22Rv1 (cell line): Measurements from ENCODE around the gene TLR9.

ENCODE experiments used
- H3K27ac ChIP-seq: fragments of 450-650 bp; 2 replicates; pipeline ENCODE4 v1.5.1; 2017
- ZFX ChIP-seq: fragments of 450-650 bp; IDR thresholded peaks from 2 replicates; pipeline ENCODE4 v1.6.1; 2017; ENCODE audit warnings: antibody characterized with exemption, borderline replicate concordance
- TF ChIP-seq, protein P1 (sequence below): fragments of 450-650 bp; IDR thresholded peaks from 2 replicates; pipeline ENCODE4 v1.5.1; 2017; ENCODE audit warnings: mild to moderate bottlenecking

Gene TLR9

DNA sequence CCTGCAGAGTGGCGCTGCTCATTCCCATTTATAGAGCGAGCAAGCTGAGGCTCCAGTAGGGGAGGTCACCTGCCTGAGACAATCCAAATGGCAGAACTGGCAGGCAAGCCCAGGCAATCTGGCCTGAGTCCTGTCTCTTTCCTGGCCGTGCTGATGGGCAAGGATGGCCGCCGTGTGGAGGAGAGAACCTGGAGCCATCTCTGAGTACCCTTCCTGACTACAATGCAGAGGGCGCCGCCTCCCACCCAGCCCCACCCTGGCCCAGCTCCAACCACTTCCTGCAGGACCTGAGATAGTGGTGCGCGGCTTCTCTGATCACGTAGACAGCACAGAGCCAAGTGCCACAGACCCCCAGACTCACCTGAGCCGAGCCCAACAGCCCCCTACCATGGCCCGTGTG lies 7.0 kb downstream of the TLR9 start:
- no peak overlapping the region for H3K27ac ChIP-seq
- TF ChIP-seq, protein P1, sequence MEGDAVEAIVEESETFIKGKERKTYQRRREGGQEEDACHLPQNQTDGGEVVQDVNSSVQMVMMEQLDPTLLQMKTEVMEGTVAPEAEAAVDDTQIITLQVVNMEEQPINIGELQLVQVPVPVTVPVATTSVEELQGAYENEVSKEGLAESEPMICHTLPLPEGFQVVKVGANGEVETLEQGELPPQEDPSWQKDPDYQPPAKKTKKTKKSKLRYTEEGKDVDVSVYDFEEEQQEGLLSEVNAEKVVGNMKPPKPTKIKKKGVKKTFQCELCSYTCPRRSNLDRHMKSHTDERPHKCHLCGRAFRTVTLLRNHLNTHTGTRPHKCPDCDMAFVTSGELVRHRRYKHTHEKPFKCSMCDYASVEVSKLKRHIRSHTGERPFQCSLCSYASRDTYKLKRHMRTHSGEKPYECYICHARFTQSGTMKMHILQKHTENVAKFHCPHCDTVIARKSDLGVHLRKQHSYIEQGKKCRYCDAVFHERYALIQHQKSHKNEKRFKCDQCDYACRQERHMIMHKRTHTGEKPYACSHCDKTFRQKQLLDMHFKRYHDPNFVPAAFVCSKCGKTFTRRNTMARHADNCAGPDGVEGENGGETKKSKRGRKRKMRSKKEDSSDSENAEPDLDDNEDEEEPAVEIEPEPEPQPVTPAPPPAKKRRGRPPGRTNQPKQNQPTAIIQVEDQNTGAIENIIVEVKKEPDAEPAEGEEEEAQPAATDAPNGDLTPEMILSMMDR, result no peak
- no peak for TF ChIP-seq ZFX

DNA sequence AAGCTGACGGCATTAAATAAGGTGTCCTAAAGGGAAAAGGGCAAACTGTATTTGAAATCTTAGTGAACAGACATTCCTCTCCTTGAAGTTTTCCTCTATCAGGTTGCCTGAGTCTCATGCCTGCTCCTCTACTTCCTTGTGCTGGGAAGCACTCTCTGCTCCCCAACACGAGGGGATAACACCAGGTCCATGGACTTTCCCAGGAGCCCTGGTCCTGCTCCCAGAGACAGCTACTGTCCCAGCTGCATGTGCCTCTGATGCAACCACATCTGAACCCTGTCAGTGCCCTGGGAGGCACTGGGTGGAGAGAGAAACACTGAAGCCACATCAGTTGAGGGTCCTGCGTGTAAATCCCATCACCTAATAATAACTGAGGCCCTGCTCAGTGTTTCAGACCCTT lies 7.4 kb downstream of the TLR9 start:
- TF ChIP-seq ZFX, result no peak
- TF ChIP-seq, protein P1, result no peak
- no peak overlapping the region for H3K27ac ChIP-seq

DNA sequence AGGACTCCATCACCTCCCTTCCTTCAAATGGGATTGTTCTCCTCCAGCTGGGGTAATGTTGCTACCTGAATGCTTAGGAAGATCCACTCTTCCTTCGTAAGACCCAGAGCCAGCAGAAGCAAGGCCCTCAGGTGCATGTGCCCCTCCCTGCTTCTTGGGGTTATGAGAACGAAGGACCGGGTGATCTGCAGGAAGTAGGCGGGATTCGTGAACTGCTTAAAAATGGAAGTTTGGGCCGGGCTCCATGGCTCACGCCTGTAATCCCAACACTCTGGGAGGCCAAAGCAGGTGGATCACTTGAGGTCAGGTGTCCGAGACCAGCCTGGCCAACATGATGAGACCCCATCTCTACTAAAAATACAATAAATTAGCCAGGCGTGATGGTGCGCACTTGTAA lies 8.0 kb downstream of the TLR9 start:
- no peak for TF ChIP-seq ZFX
- TF ChIP-seq, protein P1, result no peak
- H3K27ac ChIP-seq, result no peak overlapping the region

DNA sequence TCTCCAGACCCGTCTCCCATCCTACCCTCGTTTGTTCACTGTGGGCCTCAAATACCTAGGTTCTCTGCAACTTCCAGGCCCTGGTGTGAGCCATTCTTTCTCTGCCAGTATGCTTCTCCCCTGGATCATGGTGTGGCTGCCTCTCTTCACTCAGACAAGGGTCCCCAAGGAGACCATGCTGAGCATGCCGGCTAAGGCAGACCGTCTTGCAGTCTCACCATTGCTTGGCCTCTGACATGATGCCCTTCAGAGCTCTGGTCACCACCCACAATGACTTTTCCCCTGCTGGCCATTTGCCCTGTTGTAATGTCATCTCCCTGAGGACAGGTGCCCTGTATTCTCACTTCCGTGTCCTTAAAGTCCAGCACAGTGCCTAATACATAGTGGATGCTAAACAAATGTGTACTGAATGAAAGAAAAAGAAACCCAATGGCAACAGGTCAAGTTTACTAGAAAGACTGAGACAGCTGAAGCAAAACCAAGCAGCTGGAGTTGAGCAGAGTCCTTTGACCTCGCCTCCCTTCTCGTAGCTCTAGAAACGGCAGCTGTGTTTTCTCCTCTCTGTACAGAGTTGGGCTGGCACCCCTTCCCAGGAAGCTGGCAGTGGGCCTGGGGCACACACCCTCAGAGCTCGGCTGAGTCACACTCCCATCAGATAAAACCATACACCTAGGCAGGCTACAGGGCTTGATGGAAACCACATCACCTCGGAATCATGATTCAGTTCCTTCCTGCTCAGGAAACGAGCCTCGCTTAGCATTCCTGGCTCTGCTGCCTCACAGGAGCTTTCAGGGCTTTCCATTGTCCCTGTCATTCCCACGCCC lies 8.6 kb downstream of the TLR9 start:
- no peak overlapping the region for H3K27ac ChIP-seq
- TF ChIP-seq ZFX, result no peak
- TF ChIP-seq, protein P1, result no peak

DNA sequence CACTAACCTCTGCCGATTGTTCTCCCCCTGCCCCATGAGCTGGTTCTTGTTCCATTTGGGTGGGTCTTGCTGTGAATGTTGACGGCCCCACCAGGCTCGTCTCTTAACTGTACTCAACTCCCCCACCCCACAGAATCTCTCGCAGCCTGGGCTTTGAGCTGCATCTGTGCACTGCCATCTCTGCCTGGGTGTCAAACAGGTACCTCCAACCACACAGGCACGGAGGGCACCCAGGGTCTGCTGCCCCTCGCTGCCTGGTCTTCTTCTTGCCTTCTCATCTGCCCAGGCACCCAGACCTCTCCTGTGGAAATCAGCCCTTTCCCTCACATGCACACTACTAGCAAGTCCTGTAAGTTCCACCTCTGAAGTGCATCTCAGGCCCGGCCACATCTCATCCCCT lies 10.1 kb downstream of the TLR9 start:
- no peak overlapping the region for H3K27ac ChIP-seq
- TF ChIP-seq, protein P1, result no peak
- no peak for TF ChIP-seq ZFX

DNA sequence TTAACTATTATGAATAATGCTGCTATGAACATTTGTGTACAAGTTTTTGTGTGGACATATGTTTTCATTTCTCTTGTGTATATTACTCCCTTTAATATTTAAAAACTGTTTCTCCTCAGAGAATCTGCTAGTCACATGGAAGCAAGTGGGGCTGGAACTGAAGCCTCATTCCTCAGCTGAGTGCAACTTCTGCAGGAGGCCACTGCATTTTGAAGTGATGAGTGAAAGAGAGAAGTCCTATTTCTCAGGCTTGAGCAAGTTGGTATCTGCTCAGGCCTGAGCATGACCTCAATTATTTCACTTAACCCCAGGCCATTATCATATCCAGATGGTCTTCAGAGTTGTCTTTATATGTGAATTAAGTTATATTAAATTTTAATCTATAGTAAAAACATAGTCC lies 11.5 kb downstream of the TLR9 start:
- TF ChIP-seq, protein P1, result no peak
- TF ChIP-seq ZFX, result no peak
- H3K27ac ChIP-seq, result no peak overlapping the region

DNA sequence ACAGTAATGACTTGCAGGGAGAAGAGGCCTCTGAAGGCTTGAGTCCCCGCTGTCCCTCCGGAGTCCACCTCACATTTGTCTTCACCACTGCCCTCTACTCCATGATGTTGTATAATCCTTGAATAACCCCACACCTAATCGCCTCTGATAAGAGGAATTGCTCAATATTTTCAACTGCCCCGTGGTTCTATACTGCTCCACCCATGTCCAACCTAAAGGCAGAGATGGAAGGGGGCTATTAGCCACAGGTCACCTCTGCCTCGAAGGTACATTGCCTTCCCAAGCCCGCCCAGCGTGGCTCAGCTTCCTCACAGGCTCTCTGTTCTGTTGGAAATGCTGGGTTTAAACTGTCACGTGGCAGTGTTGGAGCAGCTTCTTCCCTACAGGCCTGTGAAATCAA lies 12.4 kb downstream of the TLR9 start:
- no peak for TF ChIP-seq ZFX
- TF ChIP-seq, protein P1, result no peak

More for the DNA sequence above, 12.4 kb downstream of the TLR9 start:
- no peak overlapping the region for H3K27ac ChIP-seq
